ENCODE measurements around the gene DNAJC18. TPM values are rescaled to one million over a fixed set of nuclear protein-coding genes. Genes with fewer than 3 reads are reported as not detected.
"Not testable (repeated sequence)": the region's sequence is repeated elsewhere in the genome, so short reads cannot be mapped to it uniquely, and the experiment has no call there.

Gene DNAJC18
- total RNA-seq, 4 donors from 2014 or later = 7.6 to 27.7 (median 14.5) TPM

DNA sequence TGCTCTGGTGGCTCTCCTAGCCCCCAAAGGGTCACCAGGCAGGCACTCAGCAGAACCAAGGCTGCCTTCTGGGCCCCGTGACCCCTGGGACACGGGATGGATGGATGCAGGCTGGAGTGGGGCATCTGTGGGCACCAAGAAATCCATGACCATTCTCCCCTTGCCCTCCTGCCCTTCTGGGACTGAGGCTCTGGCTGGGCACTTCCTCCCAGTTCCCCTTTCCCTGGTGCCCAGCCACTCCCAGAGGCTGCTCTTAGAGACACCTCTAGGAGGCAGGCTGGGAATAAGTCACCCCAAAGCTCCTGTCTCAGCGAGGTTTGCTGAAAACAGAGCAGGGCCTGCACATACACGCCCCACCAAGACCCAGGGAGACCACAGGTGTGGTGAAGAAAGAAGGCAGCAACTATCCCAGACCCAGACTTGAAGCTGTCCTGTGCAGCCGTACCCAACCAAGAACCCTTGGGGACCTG, 42.3 kb upstream of the DNAJC18 start:
- peak; percentile 48 for ATAC-seq
- whole genome bisulfite sequencing, 2 donors (ENCODE audit: low coverage in 1 of 2) = 69% methylated on average over 2 of the region's 5 CpGs; no CpG with 5 or more reads in 1 of the 2 donors
- H3K36me3 ChIP-seq = peaks cover 0 to 38% of the 10 kb centered on the region in 2 donors
- H3K27me3 ChIP-seq = no peaks in the 10 kb centered on the region
- no peaks in the 10 kb centered on the region for H3K9me3 ChIP-seq
- TF ChIP-seq, protein P1, sequence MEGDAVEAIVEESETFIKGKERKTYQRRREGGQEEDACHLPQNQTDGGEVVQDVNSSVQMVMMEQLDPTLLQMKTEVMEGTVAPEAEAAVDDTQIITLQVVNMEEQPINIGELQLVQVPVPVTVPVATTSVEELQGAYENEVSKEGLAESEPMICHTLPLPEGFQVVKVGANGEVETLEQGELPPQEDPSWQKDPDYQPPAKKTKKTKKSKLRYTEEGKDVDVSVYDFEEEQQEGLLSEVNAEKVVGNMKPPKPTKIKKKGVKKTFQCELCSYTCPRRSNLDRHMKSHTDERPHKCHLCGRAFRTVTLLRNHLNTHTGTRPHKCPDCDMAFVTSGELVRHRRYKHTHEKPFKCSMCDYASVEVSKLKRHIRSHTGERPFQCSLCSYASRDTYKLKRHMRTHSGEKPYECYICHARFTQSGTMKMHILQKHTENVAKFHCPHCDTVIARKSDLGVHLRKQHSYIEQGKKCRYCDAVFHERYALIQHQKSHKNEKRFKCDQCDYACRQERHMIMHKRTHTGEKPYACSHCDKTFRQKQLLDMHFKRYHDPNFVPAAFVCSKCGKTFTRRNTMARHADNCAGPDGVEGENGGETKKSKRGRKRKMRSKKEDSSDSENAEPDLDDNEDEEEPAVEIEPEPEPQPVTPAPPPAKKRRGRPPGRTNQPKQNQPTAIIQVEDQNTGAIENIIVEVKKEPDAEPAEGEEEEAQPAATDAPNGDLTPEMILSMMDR (IDR thresholded peaks at IDR 0.05) = peak in 3 of 4 experiments; percentile 16 to 33 (median 32)
- no peak for TF ChIP-seq POLR2AphosphoS5 (IDR thresholded peaks at IDR 0.05)
- peaks cover 0 to 45% (median 20%) of the 10 kb centered on the region in 3 donors for H3K4me1 ChIP-seq
- peak overlapping the region; percentile 89 to 95 (median 91) for H3K27ac ChIP-seq
- peak overlapping the region; percentile 26 to 56 for H3K4me3 ChIP-seq

DNA sequence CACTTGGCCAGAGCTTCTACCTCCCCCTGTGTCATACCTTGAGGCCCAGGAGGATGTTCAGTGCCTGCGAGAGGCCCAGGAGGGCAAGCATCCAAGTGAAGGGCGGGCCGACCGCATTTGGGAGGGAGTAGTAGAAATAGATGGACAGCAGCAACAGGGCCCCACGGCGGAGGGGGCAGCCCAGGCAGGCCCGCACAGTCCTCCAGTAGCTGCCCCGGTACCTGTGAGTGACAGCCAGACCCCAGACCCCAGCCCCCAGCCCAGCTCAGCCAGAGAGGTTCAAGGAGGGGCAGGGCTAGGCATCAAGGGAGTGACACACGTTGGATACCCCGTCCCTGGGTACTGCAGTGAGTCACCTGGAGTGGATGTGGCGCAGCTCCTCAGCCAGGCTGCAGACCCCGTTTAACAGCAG, 41.8 kb upstream of the DNAJC18 start:
- WGBS, 2 donors (ENCODE audit: low coverage in 1 of 2) = 11% methylated on average over 5 of the region's 12 CpGs; no CpG with 5 or more reads in 1 of the 2 donors
- no peaks in the 10 kb centered on the region for H3K9me3 ChIP-seq
- peaks cover 0 to 45% (median 20%) of the 10 kb centered on the region in 3 donors for H3K4me1 ChIP-seq
- peaks cover 0 to 43% of the 10 kb centered on the region in 2 donors for H3K36me3 ChIP-seq
- H3K27me3 ChIP-seq = no peaks in the 10 kb centered on the region
- H3K27ac ChIP-seq = peak overlapping the region; percentile 89 to 95 (median 91)
- TF ChIP-seq POLR2A (IDR thresholded peaks at IDR 0.05) (no peak), EP300 (IDR thresholded peaks at IDR 0.05) (no peak)
- H3K4me3 ChIP-seq = peak overlapping the region; percentile 26 to 56
- ATAC-seq = peak; percentile 41

DNA sequence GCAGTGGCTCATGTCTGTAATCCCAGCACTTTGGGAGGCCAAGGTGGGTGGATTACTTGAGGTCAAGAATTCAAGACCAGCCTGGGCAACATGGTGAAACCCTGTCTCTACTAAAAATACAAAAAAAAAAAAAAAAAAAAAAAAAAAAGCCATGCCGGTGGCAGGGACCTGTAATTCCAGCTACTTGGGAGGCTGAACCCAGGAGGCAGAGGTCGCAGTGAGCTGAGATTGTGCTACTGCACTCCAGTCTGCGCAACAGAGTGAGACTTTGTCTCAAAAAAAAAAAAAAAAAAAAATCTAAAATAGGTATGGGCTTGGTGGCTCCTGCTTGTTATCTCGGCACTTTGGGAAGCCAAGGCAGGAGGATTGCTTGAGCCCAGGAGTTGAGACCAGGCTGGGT, 40.4 kb upstream of the DNAJC18 start:
- WGBS, 2 donors (ENCODE audit: low coverage in 1 of 2) = 63 to 91% methylated on average over 1 to 3 of the region's 4 CpGs
- H3K27ac ChIP-seq = peak overlapping the region in 1 of 4 donors; percentile 91
- ATAC-seq = not testable (repeated sequence)

DNA sequence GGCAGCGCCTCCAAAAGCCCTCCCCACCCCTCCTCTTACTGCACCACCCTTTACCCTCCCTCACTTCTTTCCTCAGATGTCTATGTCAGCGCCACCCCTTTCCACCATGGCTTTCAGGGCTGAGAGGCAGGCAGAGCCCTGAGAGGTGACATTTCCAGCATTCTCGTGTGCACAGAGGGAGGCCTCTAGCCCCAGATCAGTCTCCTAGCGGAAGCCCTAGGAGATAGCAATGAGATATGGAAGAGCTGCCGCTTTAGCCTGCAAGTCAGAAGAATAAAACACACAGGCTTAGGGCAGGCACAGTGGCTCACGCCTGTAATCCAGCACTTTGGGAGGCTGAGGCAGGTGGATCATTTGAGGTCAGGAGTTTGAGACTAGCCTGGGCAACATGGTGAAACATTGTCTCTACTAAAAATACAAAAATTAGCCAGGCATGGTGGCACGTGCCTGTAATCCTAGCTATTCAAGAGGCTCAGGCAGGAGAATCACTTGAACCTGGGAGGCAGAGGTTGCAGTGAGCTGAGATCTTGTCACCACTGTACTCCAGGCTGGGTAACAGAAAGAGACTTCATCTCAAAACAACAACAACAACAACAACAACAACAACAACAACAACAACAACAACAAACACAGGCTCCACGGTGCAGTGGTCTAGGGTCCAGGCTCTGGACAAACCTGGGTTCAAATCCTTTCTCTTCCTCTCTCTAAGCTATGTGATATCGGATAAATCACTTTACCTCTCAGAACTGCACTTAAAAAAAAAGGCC, 39.5 kb upstream of the DNAJC18 start:
- H3K4me1 ChIP-seq = peaks cover 0 to 64% (median 25%) of the 10 kb centered on the region in 3 donors
- H3K27me3 ChIP-seq, H3K9me3 ChIP-seq, ATAC-seq, H3K4me3 ChIP-seq: not testable (repeated sequence)
- peaks cover 0 to 57% of the 10 kb centered on the region in 2 donors for H3K36me3 ChIP-seq
- WGBS, 2 donors (ENCODE audit: low coverage in 1 of 2) = 53 to 68% methylated on average over 2 to 4 of the region's 9 CpGs
- peak overlapping the region in 3 of 4 donors; percentile 13 to 35 (median 30) for H3K27ac ChIP-seq

More for the DNA sequence above, 40.4 kb upstream of the DNAJC18 start:
- H3K4me3 ChIP-seq, H3K27me3 ChIP-seq, H3K9me3 ChIP-seq: not testable (repeated sequence)
- H3K36me3 ChIP-seq = peaks cover 0 to 57% of the 10 kb centered on the region in 2 donors
- H3K4me1 ChIP-seq = peaks cover 0 to 55% (median 25%) of the 10 kb centered on the region in 3 donors

DNA sequence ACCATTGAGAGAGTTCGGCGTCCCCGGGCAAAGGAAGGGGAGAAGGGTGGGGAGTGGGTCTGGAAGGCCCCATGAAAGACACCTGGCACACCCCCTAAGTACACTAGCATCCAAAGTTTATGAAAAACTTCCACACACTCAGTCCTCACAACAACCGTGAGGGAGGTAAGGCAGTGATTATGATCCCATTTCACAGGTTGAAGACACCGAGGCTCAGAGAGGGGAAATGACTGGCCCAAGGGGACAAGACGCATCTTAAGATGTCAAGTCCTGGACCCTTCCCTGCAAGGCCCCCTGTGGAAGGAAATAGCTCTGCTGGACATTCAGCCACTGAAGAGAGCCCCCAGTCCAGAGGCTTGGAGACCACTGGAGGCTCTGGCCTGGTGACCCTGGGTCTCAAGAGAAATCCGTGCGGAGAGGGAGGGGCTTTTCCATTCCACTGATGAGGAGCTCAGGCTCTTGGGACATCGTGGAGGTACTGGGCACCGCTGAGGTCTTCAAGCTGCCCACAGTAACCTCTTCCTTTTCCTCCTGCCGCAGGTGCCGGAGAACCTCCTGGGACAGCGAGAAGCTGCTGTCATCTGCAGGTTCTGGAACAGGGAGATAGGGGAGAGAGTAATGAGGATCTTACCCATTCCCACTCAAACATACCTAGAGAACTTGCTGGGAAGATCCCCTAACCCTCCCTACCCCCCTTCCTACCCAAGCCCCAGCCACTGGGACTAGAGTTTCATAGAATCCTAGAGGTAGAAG, 36.7 kb upstream of the DNAJC18 start:
- TF ChIP-seq EP300 (IDR thresholded peaks at IDR 0.05) = no peak
- TF ChIP-seq POLR2A (IDR thresholded peaks at IDR 0.05) = no peak
- no peak for TF ChIP-seq POLR2AphosphoS5 (IDR thresholded peaks at IDR 0.05)
- TF ChIP-seq, protein P1 (IDR thresholded peaks at IDR 0.05) = no peak
- no peak overlapping the region for H3K4me3 ChIP-seq
- no peaks in the 10 kb centered on the region for H3K9me3 ChIP-seq
- no peak for ATAC-seq
- H3K4me1 ChIP-seq = peaks cover 0 to 50% (median 14%) of the 10 kb centered on the region in 3 donors
- H3K27me3 ChIP-seq = no peaks in the 10 kb centered on the region
- H3K36me3 ChIP-seq = peaks cover 0 to 57% of the 10 kb centered on the region in 2 donors
- WGBS, 2 donors (ENCODE audit: low coverage in 1 of 2) = 60 to 86% methylated on average over 1 to 5 of the region's 13 CpGs
- H3K27ac ChIP-seq = peak overlapping the region in 3 of 4 donors; percentile 0 to 31 (median 1)

Data from gastroesophageal sphincter (tissue), 4 donors.